ENCODE measurements around the gene CABLES2. TPM values are rescaled to one million over a fixed set of nuclear protein-coding genes. Genes with fewer than 3 reads are reported as not detected.

Gene CABLES2
- total and polyA plus RNA-seq, 9 donors, result 2.7 to 7.0 (median 4.7) TPM

DNA sequence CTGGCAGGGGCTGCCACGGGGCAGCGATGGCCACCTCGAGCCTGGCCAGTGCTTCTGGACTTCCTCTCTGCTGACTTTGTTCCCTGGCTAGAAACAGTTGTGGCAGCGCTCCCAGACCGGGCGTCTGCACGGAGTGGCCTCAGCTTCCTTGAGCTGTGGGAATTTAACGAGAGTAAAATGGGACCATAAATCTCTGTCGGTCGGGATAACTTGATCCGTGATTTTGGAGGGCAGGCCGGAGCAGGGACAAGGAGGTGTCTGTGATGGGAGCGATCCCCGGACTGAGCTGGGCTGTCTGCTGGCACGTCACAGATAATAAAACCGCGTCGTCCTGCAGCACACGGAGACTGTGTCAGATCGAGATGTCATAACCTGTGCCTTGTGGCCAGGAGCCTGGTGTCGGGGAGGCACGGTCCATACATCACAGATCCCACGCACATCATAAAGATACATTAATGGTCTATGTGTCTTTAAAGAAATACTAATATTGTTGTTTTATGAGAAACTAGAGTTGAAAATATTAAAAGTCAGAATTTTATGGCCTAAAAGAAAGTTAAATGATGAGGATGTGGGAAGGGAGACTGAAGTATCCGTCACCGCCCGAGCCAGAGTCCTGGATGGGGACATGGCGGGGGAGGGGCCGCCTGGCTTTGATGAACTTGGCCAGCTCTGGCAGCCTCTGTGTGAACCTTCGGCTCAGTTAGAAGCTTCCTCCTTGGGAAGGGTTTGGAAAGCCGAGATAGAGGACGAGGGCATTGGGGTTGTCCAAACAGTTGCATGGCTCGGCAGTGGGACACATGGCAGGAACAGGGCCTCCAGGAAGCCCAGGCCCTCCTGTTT, 26.8 kb upstream of the CABLES2 start:
- TF ChIP-seq POLR2A (IDR thresholded peaks at IDR 0.05) (no peak), EP300 (IDR thresholded peaks at IDR 0.05) (no peak)
- TF ChIP-seq, protein P1, sequence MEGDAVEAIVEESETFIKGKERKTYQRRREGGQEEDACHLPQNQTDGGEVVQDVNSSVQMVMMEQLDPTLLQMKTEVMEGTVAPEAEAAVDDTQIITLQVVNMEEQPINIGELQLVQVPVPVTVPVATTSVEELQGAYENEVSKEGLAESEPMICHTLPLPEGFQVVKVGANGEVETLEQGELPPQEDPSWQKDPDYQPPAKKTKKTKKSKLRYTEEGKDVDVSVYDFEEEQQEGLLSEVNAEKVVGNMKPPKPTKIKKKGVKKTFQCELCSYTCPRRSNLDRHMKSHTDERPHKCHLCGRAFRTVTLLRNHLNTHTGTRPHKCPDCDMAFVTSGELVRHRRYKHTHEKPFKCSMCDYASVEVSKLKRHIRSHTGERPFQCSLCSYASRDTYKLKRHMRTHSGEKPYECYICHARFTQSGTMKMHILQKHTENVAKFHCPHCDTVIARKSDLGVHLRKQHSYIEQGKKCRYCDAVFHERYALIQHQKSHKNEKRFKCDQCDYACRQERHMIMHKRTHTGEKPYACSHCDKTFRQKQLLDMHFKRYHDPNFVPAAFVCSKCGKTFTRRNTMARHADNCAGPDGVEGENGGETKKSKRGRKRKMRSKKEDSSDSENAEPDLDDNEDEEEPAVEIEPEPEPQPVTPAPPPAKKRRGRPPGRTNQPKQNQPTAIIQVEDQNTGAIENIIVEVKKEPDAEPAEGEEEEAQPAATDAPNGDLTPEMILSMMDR (IDR thresholded peaks at IDR 0.05), result no peak
- intact Hi-C loops (cut with DNase I), result no loop called here
- WGBS, 3 donors, result 44 to 61% (median 55%) methylated on average over 32 of the region's 32 CpGs
- H3K9me3 ChIP-seq, result no peaks in the 10 kb centered on the region
- H3K27ac ChIP-seq, result no peak overlapping the region
- H3K4me3 ChIP-seq, result no peak overlapping the region
- H3K27me3 ChIP-seq, result no peaks in the 10 kb centered on the region
- H3K4me1 ChIP-seq (ENCODE audit: insufficient read depth), result no peaks in the 10 kb centered on the region
- no peaks in the 10 kb centered on the region for H3K36me3 ChIP-seq
- DNase-seq, result no peak

DNA sequence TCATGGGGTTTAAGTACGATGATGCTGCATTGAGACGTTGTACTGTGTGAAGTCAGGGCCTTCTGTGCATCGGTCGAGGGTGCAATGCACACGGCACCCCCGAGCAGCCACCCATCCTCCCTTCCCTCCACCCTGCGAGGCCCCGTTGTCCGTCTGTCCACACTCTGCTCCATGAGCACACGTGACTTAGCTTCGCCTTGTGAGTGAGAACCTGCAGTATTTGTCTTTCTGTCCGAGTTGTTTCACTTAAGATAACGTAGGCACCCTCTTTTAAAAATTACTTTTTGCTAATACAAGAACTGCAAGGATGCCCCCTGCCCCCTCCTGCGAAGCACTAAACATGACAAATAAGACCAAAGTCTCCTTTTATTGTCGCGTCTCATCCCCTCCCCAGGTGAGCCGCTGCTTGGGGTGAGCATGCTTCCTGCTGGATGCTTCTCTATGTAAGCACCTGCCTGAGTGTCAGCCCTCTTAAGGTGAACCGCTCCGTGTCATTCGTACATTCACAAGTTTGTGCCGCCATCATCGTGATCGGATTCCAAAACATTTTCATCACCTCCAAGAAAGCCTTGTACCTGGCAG, 23.9 kb upstream of the CABLES2 start:
- DNase-seq, result no peak
- Histone ChIP-seq H3K27ac (no peak overlapping the region), H3K4me1 (ENCODE audit: insufficient read depth) (no peaks in the 10 kb centered on the region), H3K9me3 (no peaks in the 10 kb centered on the region), H3K27me3 (no peaks in the 10 kb centered on the region), H3K4me3 (no peak overlapping the region), H3K36me3 (no peaks in the 10 kb centered on the region)
- TF ChIP-seq, protein P1 (IDR thresholded peaks at IDR 0.05), result no peak
- no peak for TF ChIP-seq POLR2A (IDR thresholded peaks at IDR 0.05)
- no peak for TF ChIP-seq EP300 (IDR thresholded peaks at IDR 0.05)
- intact Hi-C loops (cut with DNase I), result no loop called here
- WGBS, 3 donors, result 71 to 82% (median 75%) methylated on average over 23 of the region's 23 CpGs

DNA sequence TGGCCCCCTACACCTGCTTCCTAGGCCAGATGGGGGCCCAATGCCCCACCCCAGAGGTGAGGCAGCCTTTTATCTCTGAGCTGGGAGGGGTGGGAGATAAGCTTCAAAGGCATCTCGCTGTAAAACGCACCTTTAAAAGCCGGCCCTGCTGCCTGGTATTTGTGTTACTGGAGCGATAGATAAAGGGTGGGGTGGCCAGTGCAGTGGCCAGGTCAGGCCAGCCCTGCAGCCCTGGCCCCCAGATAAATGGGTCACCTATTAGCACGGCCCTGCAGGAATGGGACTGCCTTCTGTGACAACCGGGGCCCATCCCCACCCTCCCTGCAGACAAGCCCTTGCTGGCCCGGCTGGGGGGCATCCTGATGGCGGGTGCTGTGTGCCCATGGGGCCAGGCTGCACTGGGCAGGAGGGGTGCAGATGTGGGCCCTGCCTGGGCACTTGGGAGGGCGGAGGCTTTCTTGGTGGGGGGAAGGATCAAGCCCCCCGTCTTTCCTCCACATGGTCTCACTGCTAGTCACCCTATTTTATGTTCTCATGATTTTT, 23.3 kb upstream of the CABLES2 start:
- H3K27me3 ChIP-seq, result no peaks in the 10 kb centered on the region
- intact Hi-C loops (cut with DNase I), result no loop called here
- 63 to 75% (median 67%) methylated on average over 10 of the region's 10 CpGs for WGBS, 3 donors

More for the DNA sequence above, 23.3 kb upstream of the CABLES2 start:
- Histone ChIP-seq H3K9me3 (no peaks in the 10 kb centered on the region), H3K27ac (no peak overlapping the region), H3K4me3 (no peak overlapping the region), H3K4me1 (ENCODE audit: insufficient read depth) (no peaks in the 10 kb centered on the region), H3K36me3 (no peaks in the 10 kb centered on the region)
- DNase-seq, result no peak
- TF ChIP-seq, protein P1 (IDR thresholded peaks at IDR 0.05), result no peak
- TF ChIP-seq POLR2A (IDR thresholded peaks at IDR 0.05) (no peak), EP300 (IDR thresholded peaks at IDR 0.05) (no peak)
